ENCODE results near the gene IKZF4.
"Not testable (repeated sequence)": the region's sequence is repeated elsewhere in the genome, so short reads cannot be mapped to it uniquely, and the experiment has no call there.

The IKZF4 gene

DNA sequence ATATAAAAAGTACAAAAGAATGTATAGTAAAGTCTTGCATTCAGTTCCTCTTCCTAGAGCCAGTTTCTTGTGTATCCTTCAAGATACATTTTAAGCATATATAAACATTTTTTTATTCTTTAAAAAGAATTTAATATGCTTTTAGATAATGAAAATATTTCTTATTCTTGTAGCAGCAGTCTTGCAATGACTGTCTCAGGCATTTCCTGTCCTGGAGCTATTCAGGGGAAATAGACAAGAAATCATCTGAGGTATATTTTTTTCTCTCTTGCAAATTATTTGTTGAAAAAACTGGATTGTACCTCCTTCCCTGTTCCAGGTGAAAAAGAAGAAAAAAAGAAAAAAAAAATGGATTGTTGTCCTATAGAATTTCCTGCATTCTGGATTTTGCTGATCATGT is 42.2 kb downstream of the IKZF4 start:
- no peak for ATAC-seq
- TF ChIP-seq ZNF70 (CRISPR knock-in tag; IDR thresholded peaks at IDR 0.05) (no peak), SNAI2 (CRISPR knock-in tag; IDR thresholded peaks at IDR 0.05) (no peak), TCF4 (CRISPR knock-in tag; IDR thresholded peaks at IDR 0.05; ENCODE audit: borderline replicate concordance) (no peak)

GRCh38 chr12:56071648-56072047 is 50.8 kb downstream of the IKZF4 start:
- TF ChIP-seq TSHZ2 (CRISPR knock-in tag; IDR thresholded peaks at IDR 0.05) (no peak), ISL1 (CRISPR knock-in tag; IDR thresholded peaks at IDR 0.05) (no peak), ARNTL (CRISPR knock-in tag; IDR thresholded peaks at IDR 0.05; ENCODE audit: borderline replicate concordance, low read depth) (no peak), TCF4 (CRISPR knock-in tag; IDR thresholded peaks at IDR 0.05; ENCODE audit: borderline replicate concordance) (no peak), ZNF70 (CRISPR knock-in tag; IDR thresholded peaks at IDR 0.05) (no peak), OSR1 (CRISPR knock-in tag; IDR thresholded peaks at IDR 0.05) (no peak), GLIS3 (CRISPR knock-in tag; IDR thresholded peaks at IDR 0.05) (no peak), CREB5 (CRISPR knock-in tag; IDR thresholded peaks at IDR 0.05; ENCODE audit: low read depth) (no peak), ZC3H10 (CRISPR knock-in tag; IDR thresholded peaks at IDR 0.05) (no peak), ZNF565 (CRISPR knock-in tag; conservative IDR thresholded peaks at IDR 0.05; ENCODE audit: low read depth) (no peak), SNAI2 (CRISPR knock-in tag; IDR thresholded peaks at IDR 0.05) (no peak), RARB (CRISPR knock-in tag; IDR thresholded peaks at IDR 0.05) (no peak), ESRRG (CRISPR knock-in tag; IDR thresholded peaks at IDR 0.05) (no peak), PATZ1 (CRISPR knock-in tag; IDR thresholded peaks at IDR 0.05; ENCODE audit: borderline replicate concordance) (no peak), ZFP3 (CRISPR knock-in tag; IDR thresholded peaks at IDR 0.05) (no peak)
- TF ChIP-seq, protein P1, sequence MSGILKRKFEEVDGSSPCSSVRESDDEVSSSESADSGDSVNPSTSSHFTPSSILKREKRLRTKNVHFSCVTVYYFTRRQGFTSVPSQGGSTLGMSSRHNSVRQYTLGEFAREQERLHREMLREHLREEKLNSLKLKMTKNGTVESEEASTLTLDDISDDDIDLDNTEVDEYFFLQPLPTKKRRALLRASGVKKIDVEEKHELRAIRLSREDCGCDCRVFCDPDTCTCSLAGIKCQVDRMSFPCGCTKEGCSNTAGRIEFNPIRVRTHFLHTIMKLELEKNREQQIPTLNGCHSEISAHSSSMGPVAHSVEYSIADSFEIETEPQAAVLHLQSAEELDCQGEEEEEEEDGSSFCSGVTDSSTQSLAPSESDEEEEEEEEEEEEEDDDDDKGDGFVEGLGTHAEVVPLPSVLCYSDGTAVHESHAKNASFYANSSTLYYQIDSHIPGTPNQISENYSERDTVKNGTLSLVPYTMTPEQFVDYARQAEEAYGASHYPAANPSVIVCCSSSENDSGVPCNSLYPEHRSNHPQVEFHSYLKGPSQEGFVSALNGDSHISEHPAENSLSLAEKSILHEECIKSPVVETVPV (CRISPR knock-in tag; IDR thresholded peaks at IDR 0.05) = no peak
- TF ChIP-seq, protein P2, sequence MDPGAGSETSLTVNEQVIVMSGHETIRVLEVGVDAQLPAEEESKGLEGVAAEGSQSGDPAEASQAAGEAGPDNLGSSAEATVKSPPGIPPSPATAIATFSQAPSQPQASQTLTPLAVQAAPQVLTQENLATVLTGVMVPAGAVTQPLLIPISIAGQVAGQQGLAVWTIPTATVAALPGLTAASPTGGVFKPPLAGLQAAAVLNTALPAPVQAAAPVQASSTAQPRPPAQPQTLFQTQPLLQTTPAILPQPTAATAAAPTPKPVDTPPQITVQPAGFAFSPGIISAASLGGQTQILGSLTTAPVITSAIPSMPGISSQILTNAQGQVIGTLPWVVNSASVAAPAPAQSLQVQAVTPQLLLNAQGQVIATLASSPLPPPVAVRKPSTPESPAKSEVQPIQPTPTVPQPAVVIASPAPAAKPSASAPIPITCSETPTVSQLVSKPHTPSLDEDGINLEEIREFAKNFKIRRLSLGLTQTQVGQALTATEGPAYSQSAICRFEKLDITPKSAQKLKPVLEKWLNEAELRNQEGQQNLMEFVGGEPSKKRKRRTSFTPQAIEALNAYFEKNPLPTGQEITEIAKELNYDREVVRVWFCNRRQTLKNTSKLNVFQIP (CRISPR knock-in tag; IDR thresholded peaks at IDR 0.05; ENCODE audit: borderline replicate concordance, low read depth) = no peak
- ATAC-seq = no peak; the same call in 2 of the 3 replicates

- TF ChIP-seq GLIS3 (CRISPR knock-in tag; IDR thresholded peaks at IDR 0.05) = no peak
- TF ChIP-seq, protein P1 (CRISPR knock-in tag; IDR thresholded peaks at IDR 0.05) = no peak
- TF ChIP-seq SNAI2 (CRISPR knock-in tag; IDR thresholded peaks at IDR 0.05) = no peak
- TF ChIP-seq ZNF8 (CRISPR knock-in tag; IDR thresholded peaks at IDR 0.05) = no peak
- no peak for TF ChIP-seq CREB5 (CRISPR knock-in tag; IDR thresholded peaks at IDR 0.05; ENCODE audit: low read depth)
- TF ChIP-seq ZC3H10 (CRISPR knock-in tag; IDR thresholded peaks at IDR 0.05) = no peak
- no peak for TF ChIP-seq OSR1 (CRISPR knock-in tag; IDR thresholded peaks at IDR 0.05)
- no peak for TF ChIP-seq CSDC2 (CRISPR knock-in tag; IDR thresholded peaks at IDR 0.05)
- no peak for TF ChIP-seq PATZ1 (CRISPR knock-in tag; IDR thresholded peaks at IDR 0.05; ENCODE audit: borderline replicate concordance)
- no peak for TF ChIP-seq ZFP30 (CRISPR knock-in tag; IDR thresholded peaks at IDR 0.05)
- no peak for TF ChIP-seq ZNF70 (CRISPR knock-in tag; IDR thresholded peaks at IDR 0.05)
- no peak for TF ChIP-seq TCF4 (CRISPR knock-in tag; IDR thresholded peaks at IDR 0.05; ENCODE audit: borderline replicate concordance)
- TF ChIP-seq, protein P2 (CRISPR knock-in tag; IDR thresholded peaks at IDR 0.05; ENCODE audit: borderline replicate concordance, low read depth) = no peak
- no peak for ATAC-seq
Observed at GRCh38 chr12:56074396-56074795, 53.6 kb downstream of the IKZF4 start.

- not testable (repeated sequence) for ATAC-seq
Observed at GRCh38 chr12:56077966-56078365, 57.1 kb downstream of the IKZF4 start.

All from SK-N-SH treated with all-trans-retinoic acid at 6 μM for 48 hours (cell line).